Nephron progenitor cell (in vitro differentiated cells): ENCODE measurements around the gene ZNF398.

ENCODE experiments used
- DNase-seq: peaks from one replicate; pipeline ENCODE4 v3.0.0; 2021
- H3K27ac Mint-ChIP-seq: 2 replicates; pipeline ENCODE4 v1.8.0; 2021; ENCODE audit warnings: mild to moderate bottlenecking, moderate library complexity, mixed read lengths
- H3K27me3 Mint-ChIP-seq: 2 replicates; pipeline ENCODE4 v1.8.0; 2021; ENCODE audit warnings: mild to moderate bottlenecking, low read depth, mixed read lengths; ENCODE audit not compliant: poor library complexity
- H3K36me3 Mint-ChIP-seq: 2 replicates; pipeline ENCODE4 v1.8.0; 2021; ENCODE audit warnings: low read depth, mixed read lengths
- H3K4me1 Mint-ChIP-seq: 2 replicates; pipeline ENCODE4 v1.8.0; 2021; ENCODE audit warnings: mixed read lengths
- H3K4me3 Mint-ChIP-seq: 2 replicates; pipeline ENCODE4 v1.8.0; 2021; ENCODE audit warnings: mild to moderate bottlenecking, moderate library complexity, mixed read lengths
- H3K9me3 Mint-ChIP-seq: 2 replicates; pipeline ENCODE4 v1.8.0; 2021; ENCODE audit warnings: mild to moderate bottlenecking, moderate library complexity, mixed read lengths
- CTCF ChIP-seq: fragments of 200-600 bp; sonication (generic); IDR thresholded peaks from 2 replicates; pipeline ENCODE4 v1.5.0; 2021; ENCODE audit warnings: antibody characterized with exemption

ZNF398 gene

GRCh38 chr7:149184274-149184673 lies 37.0 kb downstream of the ZNF398 start:
- H3K36me3 Mint-ChIP-seq, result peaks cover 20% of the 10 kb centered on the region
- H3K4me1 Mint-ChIP-seq, result peaks cover 6% of the 10 kb centered on the region
- no peaks in the 10 kb centered on the region for H3K9me3 Mint-ChIP-seq
- TF ChIP-seq CTCF, result no peak
- no peak for DNase-seq
- peak overlapping the region; percentile 58 for H3K27ac Mint-ChIP-seq
- H3K27me3 Mint-ChIP-seq, result peaks cover 6% of the 10 kb centered on the region
- no peak overlapping the region for H3K4me3 Mint-ChIP-seq

GRCh38 chr7:149188213-149188612 lies 41.0 kb downstream of the ZNF398 start:
- peaks cover 8% of the 10 kb centered on the region for H3K36me3 Mint-ChIP-seq
- no peaks in the 10 kb centered on the region for H3K9me3 Mint-ChIP-seq
- H3K4me3 Mint-ChIP-seq, result no peak overlapping the region
- peak overlapping the region; percentile 27 for H3K27ac Mint-ChIP-seq
- peaks cover 14% of the 10 kb centered on the region for H3K27me3 Mint-ChIP-seq
- no peak for TF ChIP-seq CTCF
- H3K4me1 Mint-ChIP-seq, result peaks cover 6% of the 10 kb centered on the region
- no peak for DNase-seq

DNA sequence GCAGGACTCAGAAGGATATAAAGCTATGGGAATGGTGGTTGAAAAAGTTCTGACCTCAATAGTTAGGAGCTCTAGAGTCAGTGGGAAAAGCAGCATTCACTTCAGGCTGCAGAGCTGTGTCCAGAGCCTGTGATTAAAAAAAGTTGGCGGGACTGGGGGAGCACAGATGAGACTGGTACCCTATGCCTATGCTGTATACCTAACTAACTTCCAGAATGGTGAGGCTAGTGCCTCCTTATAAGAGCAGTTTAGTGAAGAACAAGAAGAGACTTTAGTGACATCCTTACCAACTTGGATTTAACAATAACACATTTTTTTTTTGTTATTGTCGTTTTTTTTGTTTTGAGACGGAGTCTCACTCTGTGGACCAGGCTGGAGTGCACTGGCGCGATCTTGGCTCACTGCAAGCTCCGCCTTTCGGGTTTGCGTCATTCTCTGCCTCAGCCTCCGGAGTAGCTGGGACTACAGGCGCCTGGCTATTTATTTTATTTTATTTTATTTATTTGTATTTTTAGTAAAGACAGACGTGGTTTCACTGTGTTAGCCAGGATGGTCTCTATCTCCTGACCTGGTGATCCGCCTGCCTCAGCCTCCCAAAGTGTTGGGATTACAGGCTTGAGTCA lies 41.5 kb downstream of the ZNF398 start:
- no peaks in the 10 kb centered on the region for H3K9me3 Mint-ChIP-seq
- H3K4me3 Mint-ChIP-seq, result no peak overlapping the region
- peaks cover 14% of the 10 kb centered on the region for H3K27me3 Mint-ChIP-seq
- no peak for DNase-seq
- no peak overlapping the region for H3K27ac Mint-ChIP-seq
- H3K4me1 Mint-ChIP-seq, result peaks cover 6% of the 10 kb centered on the region
- no peak for TF ChIP-seq CTCF
- H3K36me3 Mint-ChIP-seq, result peaks cover 5% of the 10 kb centered on the region

- Mint-ChIP-seq H3K27ac (no peak overlapping the region), H3K9me3 (no peaks in the 10 kb centered on the region)
- no peak for TF ChIP-seq CTCF
Measured at GRCh38 chr7:149191851-149192250, 44.6 kb downstream of the ZNF398 start.

GRCh38 chr7:149194799-149195179 lies 47.5 kb downstream of the ZNF398 start:
- H3K36me3 Mint-ChIP-seq, result peaks cover 26% of the 10 kb centered on the region
- H3K27ac Mint-ChIP-seq, result no peak overlapping the region
- H3K4me1 Mint-ChIP-seq, result peaks cover 28% of the 10 kb centered on the region
- H3K27me3 Mint-ChIP-seq, result peaks cover 5% of the 10 kb centered on the region
- peak overlapping the region; percentile 81 for H3K4me3 Mint-ChIP-seq
- no peak for DNase-seq
- no peaks in the 10 kb centered on the region for H3K9me3 Mint-ChIP-seq
- TF ChIP-seq CTCF, result no peak

More at GRCh38 chr7:149191851-149192250, 44.6 kb downstream of the ZNF398 start:
- Mint-ChIP-seq H3K27me3 (peaks cover 14% of the 10 kb centered on the region), H3K4me3 (no peak overlapping the region), H3K4me1 (peaks cover 18% of the 10 kb centered on the region), H3K36me3 (no peaks in the 10 kb centered on the region)
- DNase-seq, result no peak
